H9 (cell line): ENCODE data around the gene GLS. TPM values are rescaled to one million over a fixed set of nuclear protein-coding genes. Genes with fewer than 3 reads are reported as not detected.
A peak's percentile ranks its signal among the peaks of the same experiment; 100 is the strongest.

ENCODE experiments used
- DNase-seq: peaks from one replicate; pipeline ENCODE4 v3.0.0-alpha.2; 2017
- H2AFZ ChIP-seq: one replicate; pipeline ENCODE4 v1.6.1; 2013; ENCODE audit warnings: mild to moderate bottlenecking, low read length, control low read depth, moderate library complexity
- H2AK5ac ChIP-seq: 2 replicates; pipeline ENCODE4 v1.6.1; 2013; ENCODE audit warnings: low read length, control low read depth, mixed read lengths; ENCODE audit not compliant: insufficient read length
- H2BK120ac ChIP-seq: one replicate; pipeline ENCODE4 v1.6.1; 2013; ENCODE audit warnings: low read depth, mild to moderate bottlenecking, low read length, control low read depth, inconsistent platforms; ENCODE audit not compliant: poor library complexity, severe bottlenecking
- H2BK12ac ChIP-seq: 2 replicates; pipeline ENCODE4 v1.6.1; 2013; ENCODE audit warnings: low read length, control low read depth, mixed read lengths, low read depth; ENCODE audit not compliant: insufficient read length
- H2BK15ac ChIP-seq: 2 replicates; pipeline ENCODE4 v1.6.1; 2013; ENCODE audit warnings: low read depth, low read length, control low read depth
- H2BK20ac ChIP-seq: one replicate; pipeline ENCODE4 v1.6.1; 2013; ENCODE audit warnings: low read depth, mild to moderate bottlenecking, low read length, control low read depth, inconsistent platforms; ENCODE audit not compliant: poor library complexity, severe bottlenecking
- H2BK5ac ChIP-seq: 2 replicates; pipeline ENCODE4 v1.6.1; 2013; ENCODE audit warnings: low read length, control low read depth, mixed read lengths; ENCODE audit not compliant: insufficient read length
- H3K14ac ChIP-seq: 2 replicates; pipeline ENCODE4 v1.6.1; 2013; ENCODE audit warnings: low read length, control low read depth; ENCODE audit not compliant: insufficient read depth
- H3K18ac ChIP-seq: 2 replicates; pipeline ENCODE4 v1.6.1; 2013; ENCODE audit warnings: low read depth, mild to moderate bottlenecking, mixed read lengths, low read length, control low read depth; ENCODE audit not compliant: insufficient read length
- H3K23ac ChIP-seq: 2 replicates; pipeline ENCODE4 v1.6.1; 2013; ENCODE audit warnings: low read length, control low read depth, mixed read lengths, low read depth; ENCODE audit not compliant: insufficient read length
- H3K23me2 ChIP-seq: 2 replicates; pipeline ENCODE4 v1.6.1; 2013; ENCODE audit warnings: low read depth, mild to moderate bottlenecking, mixed read lengths, low read length, control low read depth; ENCODE audit not compliant: insufficient read length, poor library complexity, severe bottlenecking
- H3K27ac ChIP-seq: 2 replicates; pipeline ENCODE4 v1.5.1; 2013; ENCODE audit warnings: low read length, control low read depth, mixed read lengths, low read depth; ENCODE audit not compliant: insufficient read length
- H3K27me3 ChIP-seq: 2 replicates; pipeline ENCODE4 v1.6.1; 2013; ENCODE audit warnings: low read length, control low read depth, inconsistent platforms; ENCODE audit not compliant: insufficient read depth
- H3K4ac ChIP-seq: 2 replicates; pipeline ENCODE4 v1.6.1; 2013; ENCODE audit warnings: low read depth, mild to moderate bottlenecking, control low read depth, inconsistent platforms, low read length, moderate library complexity
- H3K4me1 ChIP-seq: 2 replicates; pipeline ENCODE4 v1.6.1; 2013; ENCODE audit warnings: low read length, control low read depth, inconsistent platforms; ENCODE audit not compliant: insufficient read depth
- H3K4me2 ChIP-seq: 2 replicates; pipeline ENCODE4 v1.6.1; 2013; ENCODE audit warnings: low read length, control low read depth, mixed read lengths; ENCODE audit not compliant: insufficient read length, insufficient read depth
- H3K56ac ChIP-seq: 2 replicates; pipeline ENCODE4 v1.6.1; 2013; ENCODE audit warnings: low read depth, mild to moderate bottlenecking, mixed read lengths, low read length, control low read depth; ENCODE audit not compliant: insufficient read length
- H3K79me1 ChIP-seq: 2 replicates; pipeline ENCODE4 v1.6.1; 2013; ENCODE audit warnings: low read depth, mild to moderate bottlenecking, moderate library complexity, low read length, control low read depth, inconsistent platforms; ENCODE audit not compliant: insufficient read depth, poor library complexity, severe bottlenecking
- H3K79me2 ChIP-seq: 2 replicates; pipeline ENCODE4 v1.6.1; 2013; ENCODE audit warnings: low read length, control low read depth, inconsistent platforms; ENCODE audit not compliant: insufficient read depth
- H3K9ac ChIP-seq: 2 replicates; pipeline ENCODE4 v1.6.1; 2013; ENCODE audit warnings: low read length, control low read depth, mixed read lengths; ENCODE audit not compliant: insufficient read length; ENCODE audit errors: extremely low read depth
- H3K9me3 ChIP-seq: one replicate; pipeline ENCODE4 v1.6.1; 2013; ENCODE audit warnings: low read depth, low read length, inconsistent platforms; ENCODE audit not compliant: control insufficient read depth
- H3T11ph ChIP-seq: one replicate; pipeline ENCODE4 v1.6.1; 2013; ENCODE audit warnings: mild to moderate bottlenecking, low read length, control low read depth, inconsistent platforms
- H4K20me1 ChIP-seq: one replicate; pipeline ENCODE4 v1.6.1; 2013; ENCODE audit not compliant: control insufficient read depth, insufficient read length, insufficient read depth
- H4K5ac ChIP-seq: 2 replicates; pipeline ENCODE4 v1.6.1; 2013; ENCODE audit warnings: low read depth, mild to moderate bottlenecking, mixed read lengths, low read length, control low read depth; ENCODE audit not compliant: insufficient read length
- H4K8ac ChIP-seq: replicated peaks from 2 replicates; pipeline ENCODE4 v1.6.1; 2013; ENCODE audit warnings: low read length, control low read depth, mixed read lengths, low read depth; ENCODE audit not compliant: insufficient read length
- H4K91ac ChIP-seq: 2 replicates; pipeline ENCODE4 v1.6.1; 2013; ENCODE audit warnings: low read depth, mild to moderate bottlenecking, moderate library complexity, mixed read lengths, low read length, control low read depth; ENCODE audit not compliant: insufficient read length
- H3K27ac Mint-ChIP-seq, 3 experiments: 2 replicates in 2 of 3; 3 replicates in 1 of 3; pipeline ENCODE4 v1.8.0; 2020 to 2021; ENCODE audit warnings: mixed read lengths in 3 of 3, mild to moderate bottlenecking in 1 of 3, moderate library complexity in 1 of 3
- H3K27me3 Mint-ChIP-seq: 2 replicates; pipeline ENCODE4 v1.8.0; 2021; ENCODE audit warnings: low read depth, mild to moderate bottlenecking, moderate library complexity, mixed read lengths
- H3K36me3 Mint-ChIP-seq, 3 experiments: 2 replicates in 2 of 3; 3 replicates in 1 of 3; pipeline ENCODE4 v1.8.0; 2020 to 2021; ENCODE audit warnings: low read depth in 3 of 3, mixed read lengths in 3 of 3; ENCODE audit not compliant: insufficient read depth in 1 of 3
- H3K4me1 Mint-ChIP-seq, 2 experiments: 2 replicates each; pipeline ENCODE4 v1.8.0; 2020; ENCODE audit warnings: mixed read lengths in 2 of 2
- H3K4me3 Mint-ChIP-seq, 2 experiments: 2 replicates in 1 of 2; 3 replicates in 1 of 2; pipeline ENCODE4 v1.8.0; 2020 to 2021; ENCODE audit warnings: mild to moderate bottlenecking in 2 of 2, mixed read lengths in 2 of 2, moderate library complexity in 1 of 2
- H3K9me3 Mint-ChIP-seq, 2 experiments: 2 replicates in 1 of 2; 3 replicates in 1 of 2; pipeline ENCODE4 v1.8.0; 2020; ENCODE audit warnings: mild to moderate bottlenecking in 2 of 2, mixed read lengths in 2 of 2, moderate library complexity in 1 of 2
- WGBS: extraction: QIAGEN DNeasy Blood & Tissue Kit; methylation state at CpG from one replicate; pipeline ENCODE4 v1.1.7; 2013; ENCODE audit warnings: missing lambda C conversion rate, low lambda C conversion rate, mixed read lengths; ENCODE audit not compliant: insufficient read length; ENCODE audit errors: extremely low coverage; 5-methylcytosine and 5-hydroxymethylcytosine counted together
- total RNA-seq: library from RNA; stranded (reverse); gene quantifications from 2 replicates; pipeline ENCODE4 v1.2.1, GENCODE V29; 2021
- TF ChIP-seq, protein P1 (sequence below): fragments of 200-600 bp; sonication (generic); conservative IDR thresholded peaks from 3 replicates; pipeline ENCODE4 v1.8.0; 2021; ENCODE audit warnings: antibody characterized with exemption, mild to moderate bottlenecking

Gene GLS
- total RNA-seq, 1 experiment from 2014 or later = 69.3 TPM

DNA sequence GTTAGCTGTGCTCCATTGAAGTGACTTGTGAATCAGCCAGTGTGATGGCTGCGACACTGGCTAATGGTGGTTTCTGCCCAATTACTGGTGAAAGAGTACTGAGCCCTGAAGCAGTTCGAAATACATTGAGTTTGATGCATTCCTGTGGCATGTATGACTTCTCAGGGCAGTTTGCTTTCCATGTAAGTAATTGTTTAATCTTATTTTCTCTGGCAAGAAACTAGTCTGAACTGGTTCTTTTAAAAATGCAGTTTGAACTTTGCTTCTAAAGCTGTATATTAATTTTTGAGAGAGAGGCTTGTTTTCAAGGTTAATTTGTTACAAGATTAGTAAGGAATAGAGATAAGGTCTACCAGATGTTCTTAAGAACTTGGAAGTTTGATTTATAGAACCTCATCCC lies 46.7 kb downstream of the GLS start:
- H3K4ac ChIP-seq = no peak overlapping the region
- H4K5ac ChIP-seq = no peak overlapping the region
- Mint-ChIP-seq H3K27me3 (no peaks in the 10 kb centered on the region), H3K36me3 (peaks cover 19 to 51% (median 46%) of the 10 kb centered on the region in 3 experiments), H3K4me1 (peaks cover 0 to 12% of the 10 kb centered on the region in 2 experiments; a peak in 2 of 4 replicates), H3K4me3 (no peak overlapping the region), H3K9me3 (no peaks in the 10 kb centered on the region), H3K27ac (peak overlapping the region in 2 of 3 experiments; percentile 35 to 63; a peak in 2 of 7 replicates)
- no peaks in the 10 kb centered on the region for H3K4me1 ChIP-seq
- no peak for DNase-seq
- no peaks in the 10 kb centered on the region for H3K23me2 ChIP-seq
- TF ChIP-seq, protein P1, sequence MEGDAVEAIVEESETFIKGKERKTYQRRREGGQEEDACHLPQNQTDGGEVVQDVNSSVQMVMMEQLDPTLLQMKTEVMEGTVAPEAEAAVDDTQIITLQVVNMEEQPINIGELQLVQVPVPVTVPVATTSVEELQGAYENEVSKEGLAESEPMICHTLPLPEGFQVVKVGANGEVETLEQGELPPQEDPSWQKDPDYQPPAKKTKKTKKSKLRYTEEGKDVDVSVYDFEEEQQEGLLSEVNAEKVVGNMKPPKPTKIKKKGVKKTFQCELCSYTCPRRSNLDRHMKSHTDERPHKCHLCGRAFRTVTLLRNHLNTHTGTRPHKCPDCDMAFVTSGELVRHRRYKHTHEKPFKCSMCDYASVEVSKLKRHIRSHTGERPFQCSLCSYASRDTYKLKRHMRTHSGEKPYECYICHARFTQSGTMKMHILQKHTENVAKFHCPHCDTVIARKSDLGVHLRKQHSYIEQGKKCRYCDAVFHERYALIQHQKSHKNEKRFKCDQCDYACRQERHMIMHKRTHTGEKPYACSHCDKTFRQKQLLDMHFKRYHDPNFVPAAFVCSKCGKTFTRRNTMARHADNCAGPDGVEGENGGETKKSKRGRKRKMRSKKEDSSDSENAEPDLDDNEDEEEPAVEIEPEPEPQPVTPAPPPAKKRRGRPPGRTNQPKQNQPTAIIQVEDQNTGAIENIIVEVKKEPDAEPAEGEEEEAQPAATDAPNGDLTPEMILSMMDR = no peak
- no peaks in the 10 kb centered on the region for H4K20me1 ChIP-seq
- no peak overlapping the region for H2BK20ac ChIP-seq
- no peaks in the 10 kb centered on the region for H3K27me3 ChIP-seq
- H3K79me1 ChIP-seq = no peaks in the 10 kb centered on the region
- no peak overlapping the region for H3K18ac ChIP-seq
- WGBS = no CpG with 5 or more reads among the region's 2 CpGs
- no peak overlapping the region for H3T11ph ChIP-seq
- no peak overlapping the region for H3K14ac ChIP-seq
- H2BK120ac ChIP-seq = no peak overlapping the region
- no peak overlapping the region for H3K4me2 ChIP-seq
- no peak overlapping the region for H3K23ac ChIP-seq
- no peak overlapping the region for H4K91ac ChIP-seq
- H3K56ac ChIP-seq = no peak overlapping the region
- no peak overlapping the region for H3K9ac ChIP-seq
- no peaks in the 10 kb centered on the region for H3K9me3 ChIP-seq
- H3K79me2 ChIP-seq = no peaks in the 10 kb centered on the region
- H2AK5ac ChIP-seq = no peak overlapping the region
- no peak overlapping the region for H2BK15ac ChIP-seq
- H3K27ac ChIP-seq = no peak overlapping the region
- no peak overlapping the region for H2BK5ac ChIP-seq
- H4K8ac ChIP-seq = no peak overlapping the region
- H2AFZ ChIP-seq = no peak overlapping the region
- no peak overlapping the region for H2BK12ac ChIP-seq
